ENCODE measurements around the gene TRIP6. TPM values are rescaled to one million over a fixed set of nuclear protein-coding genes. Genes with fewer than 3 reads are reported as not detected.

TRIP6 gene
- total and polyA plus RNA-seq, 8 donors, result 24.1 to 57.6 (median 34.5) TPM

DNA sequence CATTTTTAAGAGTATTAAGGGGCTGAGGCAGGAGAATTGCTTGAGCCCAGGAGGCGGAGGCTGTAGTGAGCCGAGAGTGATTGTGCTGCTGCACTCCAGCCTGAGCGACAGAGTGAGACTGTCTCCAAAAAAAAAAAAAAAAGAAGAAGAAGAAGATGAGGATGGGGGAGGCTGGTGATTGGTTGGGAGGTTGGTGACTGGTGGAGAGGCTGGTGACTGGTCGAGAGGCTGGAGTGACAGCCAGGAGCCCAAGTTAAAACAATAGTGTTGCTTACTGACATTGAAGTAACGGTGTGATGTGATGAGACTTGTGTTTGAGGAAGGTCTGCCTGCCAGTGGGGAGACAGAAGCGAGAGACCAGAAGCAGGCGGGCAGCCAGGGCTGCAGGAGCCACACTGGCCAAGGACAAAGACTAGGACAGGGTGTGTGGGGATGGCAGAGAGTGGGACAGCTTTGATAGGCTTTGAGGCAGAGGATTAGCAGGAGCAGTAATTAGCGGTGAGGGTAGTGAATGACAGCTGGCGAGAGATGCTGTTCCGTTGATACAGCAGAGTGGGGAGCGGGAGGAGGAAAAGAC, 12.6 kb downstream of the TRIP6 start:
- no peak for FAIRE-seq
- intact Hi-C loops (cut with DNase I), result no loop called here
- Histone ChIP-seq H3K9me3 (no peaks in the 10 kb centered on the region), H3K27ac (no peak overlapping the region), H3K36me3 (peaks cover 4 to 34% (median 16%) of the 10 kb centered on the region in 3 donors), H3K27me3 (no peaks in the 10 kb centered on the region), H3K4me3 (no peak overlapping the region), H3K4me1 (peaks cover 8 to 21% (median 14%) of the 10 kb centered on the region in 3 donors)
- TF ChIP-seq, protein P1, sequence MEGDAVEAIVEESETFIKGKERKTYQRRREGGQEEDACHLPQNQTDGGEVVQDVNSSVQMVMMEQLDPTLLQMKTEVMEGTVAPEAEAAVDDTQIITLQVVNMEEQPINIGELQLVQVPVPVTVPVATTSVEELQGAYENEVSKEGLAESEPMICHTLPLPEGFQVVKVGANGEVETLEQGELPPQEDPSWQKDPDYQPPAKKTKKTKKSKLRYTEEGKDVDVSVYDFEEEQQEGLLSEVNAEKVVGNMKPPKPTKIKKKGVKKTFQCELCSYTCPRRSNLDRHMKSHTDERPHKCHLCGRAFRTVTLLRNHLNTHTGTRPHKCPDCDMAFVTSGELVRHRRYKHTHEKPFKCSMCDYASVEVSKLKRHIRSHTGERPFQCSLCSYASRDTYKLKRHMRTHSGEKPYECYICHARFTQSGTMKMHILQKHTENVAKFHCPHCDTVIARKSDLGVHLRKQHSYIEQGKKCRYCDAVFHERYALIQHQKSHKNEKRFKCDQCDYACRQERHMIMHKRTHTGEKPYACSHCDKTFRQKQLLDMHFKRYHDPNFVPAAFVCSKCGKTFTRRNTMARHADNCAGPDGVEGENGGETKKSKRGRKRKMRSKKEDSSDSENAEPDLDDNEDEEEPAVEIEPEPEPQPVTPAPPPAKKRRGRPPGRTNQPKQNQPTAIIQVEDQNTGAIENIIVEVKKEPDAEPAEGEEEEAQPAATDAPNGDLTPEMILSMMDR (IDR thresholded peaks at IDR 0.05), result no peak
- no peak for ATAC-seq
- peak in 1 of 6 donors; percentile 17 for DNase-seq
- WGBS, 2 donors, result 84 to 86% methylated on average over 11 of the region's 11 CpGs

DNA sequence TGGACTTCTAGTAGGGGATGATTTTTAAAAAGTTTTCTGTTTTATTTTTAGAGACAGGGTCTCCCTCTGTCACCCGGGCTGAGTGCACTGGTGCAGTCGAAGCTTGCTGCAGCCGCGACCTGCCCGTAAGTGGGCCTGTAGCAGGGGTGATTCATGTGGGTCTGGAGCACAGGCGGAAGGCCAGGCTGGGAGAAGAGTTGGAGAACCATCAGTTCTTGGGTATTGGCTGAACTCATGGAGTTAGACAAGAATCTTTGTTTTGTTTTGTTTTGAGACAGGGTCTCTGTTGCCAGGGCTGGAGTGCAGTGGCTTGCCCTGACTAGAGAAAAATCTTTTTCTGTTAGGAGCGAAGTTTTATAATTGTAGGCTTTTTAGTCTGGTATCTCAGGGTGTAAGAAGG, 13.5 kb downstream of the TRIP6 start:
- Histone ChIP-seq H3K4me1 (peaks cover 8 to 21% (median 14%) of the 10 kb centered on the region in 3 donors), H3K27ac (no peak overlapping the region), H3K9me3 (no peaks in the 10 kb centered on the region), H3K27me3 (no peaks in the 10 kb centered on the region), H3K4me3 (no peak overlapping the region), H3K36me3 (peaks cover 4 to 43% (median 23%) of the 10 kb centered on the region in 3 donors)
- DNase-seq, result peak in 2 of 6 donors; percentile 9
- TF ChIP-seq, protein P1 (IDR thresholded peaks at IDR 0.05), result no peak
- no peak for ATAC-seq
- intact Hi-C loops (cut with DNase I), result no loop called here
- WGBS, 2 donors, result 94 to 96% methylated on average over 7 of the region's 7 CpGs
- no peak for FAIRE-seq

DNA sequence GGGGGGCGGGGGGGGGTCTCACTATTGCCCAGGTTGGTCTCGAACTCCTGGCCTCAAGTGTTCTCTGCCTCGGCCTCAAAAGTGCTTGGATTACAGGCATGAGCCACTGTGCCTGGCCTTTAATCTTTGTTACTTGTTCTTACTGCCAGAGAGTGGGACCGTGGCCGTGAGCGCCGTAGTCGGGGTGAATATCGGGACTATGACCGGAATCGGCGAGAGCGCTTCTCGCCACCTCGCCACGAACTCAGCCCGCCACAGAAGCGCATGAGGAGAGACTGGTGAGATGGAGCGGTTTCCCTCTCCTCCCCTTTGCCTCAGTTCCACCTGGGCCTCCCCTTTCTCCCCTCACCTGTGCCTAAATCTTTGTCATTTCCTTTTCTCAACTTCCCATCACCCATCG, 13.9 kb downstream of the TRIP6 start:
- H3K36me3 ChIP-seq, result peaks cover 4 to 48% (median 27%) of the 10 kb centered on the region in 3 donors
- WGBS, 2 donors, result 92 to 94% methylated on average over 12 to 20 of the region's 20 CpGs
- H3K27ac ChIP-seq, result no peak overlapping the region
- FAIRE-seq (no peak), ATAC-seq (no peak), DNase-seq (peak in 3 of 6 donors; percentile 8 to 47 (median 11))
- intact Hi-C loops (cut with DNase I), result no loop called here
- no peaks in the 10 kb centered on the region for H3K27me3 ChIP-seq
- no peak overlapping the region for H3K4me3 ChIP-seq
- H3K4me1 ChIP-seq, result peaks cover 5 to 16% (median 9%) of the 10 kb centered on the region in 3 donors
- TF ChIP-seq, protein P1 (IDR thresholded peaks at IDR 0.05), result no peak
- no peaks in the 10 kb centered on the region for H3K9me3 ChIP-seq

DNA sequence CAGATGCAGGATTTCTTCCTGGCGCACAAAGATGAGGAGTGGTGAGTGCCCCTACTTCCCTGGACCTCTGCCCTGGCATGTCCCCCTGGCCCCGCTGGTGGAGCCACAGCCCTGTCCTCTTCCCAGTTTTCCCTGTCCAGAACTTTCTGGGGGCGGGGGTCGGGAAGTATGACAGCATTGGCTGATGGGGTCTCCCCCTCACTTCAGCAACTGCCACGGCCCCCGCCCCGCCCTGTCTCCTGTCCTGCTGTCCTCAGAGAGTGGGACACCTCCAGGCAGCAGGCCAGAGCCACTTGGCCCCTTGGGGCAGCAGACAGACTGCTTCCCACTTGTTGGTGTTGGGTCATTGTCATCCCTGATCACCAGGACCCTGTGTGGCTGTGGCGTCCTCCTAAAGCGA, 15.0 kb downstream of the TRIP6 start:
- DNase-seq, result peak in 2 of 6 donors; percentile 20 to 33
- no peak for ATAC-seq
- intact Hi-C loops (cut with DNase I), result no loop called here
- no peak for FAIRE-seq
- Histone ChIP-seq H3K36me3 (peaks cover 4 to 58% (median 30%) of the 10 kb centered on the region in 3 donors), H3K4me3 (no peak overlapping the region), H3K27ac (no peak overlapping the region), H3K27me3 (no peaks in the 10 kb centered on the region), H3K4me1 (peaks cover 0 to 6% (median 0%) of the 10 kb centered on the region in 3 donors), H3K9me3 (no peaks in the 10 kb centered on the region)
- 92 to 97% methylated on average over 9 of the region's 9 CpGs for WGBS, 2 donors
- TF ChIP-seq, protein P1 (IDR thresholded peaks at IDR 0.05), result no peak
